Measurements from ENCODE around the gene NUP188.

Gene NUP188

DNA sequence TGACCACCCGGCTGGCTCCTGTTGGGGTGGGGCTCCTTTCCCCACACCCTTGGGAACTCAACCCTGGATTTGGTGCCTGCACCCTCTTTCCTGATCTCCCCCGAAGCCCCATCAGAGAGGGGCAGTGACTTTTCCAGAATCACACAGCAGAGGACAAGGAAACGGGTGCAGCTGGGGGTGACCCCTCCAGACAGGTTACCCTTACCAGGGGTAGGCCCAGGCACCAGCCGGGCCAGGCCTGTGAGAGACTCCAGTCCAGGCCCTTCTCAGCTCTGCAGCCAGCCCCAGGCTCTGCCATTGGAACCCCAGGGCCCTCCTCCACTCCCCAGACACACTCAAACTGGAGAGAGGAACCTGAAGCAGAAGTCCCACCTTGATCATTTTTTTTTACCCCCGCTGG lies 45.7 kb upstream of the NUP188 start:
- TF ChIP-seq CTCF (IDR thresholded peaks at IDR 0.05), result no peak
- Histone ChIP-seq H3K27ac (peak overlapping the region; percentile 80 to 83), H3K36me3 (peaks cover 21 to 49% (median 39%) of the 10 kb centered on the region in 3 donors), H3K4me3 (no peak overlapping the region), H3K4me1 (peaks cover 0 to 72% (median 44%) of the 10 kb centered on the region in 4 donors), H3K27me3 (no peaks in the 10 kb centered on the region), H3K9me3 (no peaks in the 10 kb centered on the region)
- intact Hi-C loops (cut with DNase I; ENCODE audit: low total_unique reads), result no loop called here
- no peak for DNase-seq

- Histone ChIP-seq H3K27ac (peak overlapping the region; percentile 80 to 83), H3K27me3 (no peaks in the 10 kb centered on the region), H3K9me3 (no peaks in the 10 kb centered on the region), H3K4me3 (no peak overlapping the region), H3K36me3 (peaks cover 21 to 49% (median 39%) of the 10 kb centered on the region in 3 donors), H3K4me1 (peaks cover 0 to 72% (median 45%) of the 10 kb centered on the region in 4 donors)
- no peak for TF ChIP-seq CTCF (IDR thresholded peaks at IDR 0.05)
- intact Hi-C loops (cut with DNase I; ENCODE audit: low total_unique reads), result no loop called here
- DNase-seq, result peak; percentile 47 to 91
Measured at GRCh38 chr9:128902351-128903078, 45.0 kb upstream of the NUP188 start.

GRCh38 chr9:128903079-128903461 lies 44.4 kb upstream of the NUP188 start:
- no peaks in the 10 kb centered on the region for H3K27me3 ChIP-seq
- no peak overlapping the region for H3K4me3 ChIP-seq
- no peak for DNase-seq
- peaks cover 24 to 49% (median 41%) of the 10 kb centered on the region in 3 donors for H3K36me3 ChIP-seq
- H3K4me1 ChIP-seq, result peaks cover 0 to 72% (median 45%) of the 10 kb centered on the region in 4 donors
- TF ChIP-seq CTCF (IDR thresholded peaks at IDR 0.05), result no peak
- no peaks in the 10 kb centered on the region for H3K9me3 ChIP-seq
- peak overlapping the region; percentile 80 to 83 for H3K27ac ChIP-seq
- intact Hi-C loops (cut with DNase I; ENCODE audit: low total_unique reads), result no loop called here

DNA sequence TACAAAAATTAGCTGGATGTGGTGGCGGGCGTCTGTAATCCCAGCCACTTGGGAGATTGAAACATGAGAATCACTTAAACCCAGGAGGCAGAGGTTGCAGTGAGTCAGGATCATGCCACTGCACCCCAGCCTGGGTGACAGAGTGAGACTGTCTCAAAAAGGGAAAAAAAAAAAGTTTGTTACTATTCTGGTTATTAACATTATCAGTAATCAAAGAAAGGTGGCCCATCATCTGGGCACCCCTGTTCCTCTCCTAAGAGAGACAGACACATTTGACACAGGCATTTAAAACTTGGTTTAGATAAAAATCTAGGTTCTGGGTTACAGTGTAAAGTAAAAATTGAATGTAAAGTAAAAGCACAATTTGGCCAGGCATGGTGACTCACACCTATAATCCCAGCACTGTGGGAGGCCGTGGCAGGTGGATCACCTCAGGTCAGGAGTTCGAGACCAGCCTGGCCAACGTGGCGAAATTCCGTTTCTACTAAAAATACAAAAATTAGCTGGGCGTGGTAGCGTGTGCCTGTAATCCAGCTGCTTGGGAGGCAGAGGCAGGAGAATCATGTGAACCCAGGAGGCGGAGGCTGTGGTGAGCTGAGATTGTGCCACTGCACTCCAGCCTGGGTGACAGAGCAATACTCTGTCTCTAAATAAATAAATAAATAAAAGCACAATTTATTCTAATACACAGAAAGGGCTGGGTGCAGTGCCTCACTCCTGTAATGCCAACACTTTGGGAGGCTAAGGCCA lies 43.5 kb upstream of the NUP188 start:
- no peaks in the 10 kb centered on the region for H3K27me3 ChIP-seq
- peaks cover 0 to 69% (median 41%) of the 10 kb centered on the region in 4 donors for H3K4me1 ChIP-seq
- H3K36me3 ChIP-seq, result peaks cover 25 to 49% (median 41%) of the 10 kb centered on the region in 3 donors
- H3K4me3 ChIP-seq, result no peak overlapping the region
- H3K9me3 ChIP-seq, result no peaks in the 10 kb centered on the region
- DNase-seq, result no peak
- H3K27ac ChIP-seq, result peak overlapping the region; percentile 80 to 83
- no peak for TF ChIP-seq CTCF (IDR thresholded peaks at IDR 0.05)
- intact Hi-C loops (cut with DNase I; ENCODE audit: low total_unique reads), result no loop called here

- intact Hi-C loops (cut with DNase I; ENCODE audit: low total_unique reads), result no loop called here
- H3K27ac ChIP-seq, result peak overlapping the region; percentile 80 to 83
- H3K4me1 ChIP-seq, result peaks cover 0 to 70% (median 54%) of the 10 kb centered on the region in 4 donors
- no peaks in the 10 kb centered on the region for H3K27me3 ChIP-seq
- DNase-seq, result no peak
- no peaks in the 10 kb centered on the region for H3K9me3 ChIP-seq
- no peak overlapping the region for H3K4me3 ChIP-seq
- no peak for TF ChIP-seq CTCF (IDR thresholded peaks at IDR 0.05)
- H3K36me3 ChIP-seq, result peaks cover 38 to 58% (median 46%) of the 10 kb centered on the region in 3 donors
Measured at GRCh38 chr9:128905964-128906363, 41.5 kb upstream of the NUP188 start.
